ENCODE measurements around the gene RHBDD3.
A peak's percentile ranks its signal among the peaks of the same experiment; 100 is the strongest.
"Not testable (repeated sequence)": the region's sequence is repeated elsewhere in the genome, so short reads cannot be mapped to it uniquely, and the experiment has no call there.

Gene RHBDD3

GRCh38 chr22:29256606-29257325 is 11.0 kb downstream of the RHBDD3 start:
- Mint-ChIP-seq H3K9me3 (no peaks in the 10 kb centered on the region), H3K27me3 (peaks cover 15 to 27% of the 10 kb centered on the region in 2 donors), H3K4me3 (no peak overlapping the region), H3K27ac (no peak overlapping the region), H3K4me1 (peaks cover 0 to 5% of the 10 kb centered on the region in 2 donors), H3K36me3 (peaks cover 9 to 14% of the 10 kb centered on the region in 2 donors)
- DNase-seq (no peak), ATAC-seq (replicated peaks) (no peak)

GRCh38 chr22:29255064-29255621 is 12.6 kb downstream of the RHBDD3 start:
- ATAC-seq (replicated peaks) (no peak), DNase-seq (no peak)
- Mint-ChIP-seq H3K27me3 (peaks cover 15 to 27% of the 10 kb centered on the region in 2 donors), H3K36me3 (peaks cover 7 to 9% of the 10 kb centered on the region in 2 donors), H3K27ac (no peak overlapping the region), H3K9me3 (no peaks in the 10 kb centered on the region), H3K4me3 (no peak overlapping the region), H3K4me1 (peaks cover 0 to 5% of the 10 kb centered on the region in 2 donors)

- peaks cover 0 to 5% of the 10 kb centered on the region in 2 donors for H3K4me1 Mint-ChIP-seq
- H3K27ac Mint-ChIP-seq, result no peak overlapping the region
- no peak for ATAC-seq (replicated peaks)
Observed at GRCh38 chr22:29254286-29254660, 13.5 kb downstream of the RHBDD3 start.

GRCh38 chr22:29253561-29254285 is 14.1 kb downstream of the RHBDD3 start:
- Mint-ChIP-seq H3K36me3 (no peaks in the 10 kb centered on the region), H3K4me1 (peaks cover 0 to 5% of the 10 kb centered on the region in 2 donors), H3K9me3 (no peaks in the 10 kb centered on the region), H3K27ac (no peak overlapping the region), H3K27me3 (peaks cover 15 to 27% of the 10 kb centered on the region in 2 donors), H3K4me3 (no peak overlapping the region)
- ATAC-seq (replicated peaks) (no peak), DNase-seq (no peak)

More at GRCh38 chr22:29254286-29254660, 13.5 kb downstream of the RHBDD3 start:
- no peak for DNase-seq
- no peaks in the 10 kb centered on the region for H3K9me3 Mint-ChIP-seq
- H3K36me3 Mint-ChIP-seq, result peaks cover 0 to under 1% of the 10 kb centered on the region in 2 donors
- H3K4me3 Mint-ChIP-seq, result no peak overlapping the region
- peaks cover 15 to 27% of the 10 kb centered on the region in 2 donors for H3K27me3 Mint-ChIP-seq

DNA sequence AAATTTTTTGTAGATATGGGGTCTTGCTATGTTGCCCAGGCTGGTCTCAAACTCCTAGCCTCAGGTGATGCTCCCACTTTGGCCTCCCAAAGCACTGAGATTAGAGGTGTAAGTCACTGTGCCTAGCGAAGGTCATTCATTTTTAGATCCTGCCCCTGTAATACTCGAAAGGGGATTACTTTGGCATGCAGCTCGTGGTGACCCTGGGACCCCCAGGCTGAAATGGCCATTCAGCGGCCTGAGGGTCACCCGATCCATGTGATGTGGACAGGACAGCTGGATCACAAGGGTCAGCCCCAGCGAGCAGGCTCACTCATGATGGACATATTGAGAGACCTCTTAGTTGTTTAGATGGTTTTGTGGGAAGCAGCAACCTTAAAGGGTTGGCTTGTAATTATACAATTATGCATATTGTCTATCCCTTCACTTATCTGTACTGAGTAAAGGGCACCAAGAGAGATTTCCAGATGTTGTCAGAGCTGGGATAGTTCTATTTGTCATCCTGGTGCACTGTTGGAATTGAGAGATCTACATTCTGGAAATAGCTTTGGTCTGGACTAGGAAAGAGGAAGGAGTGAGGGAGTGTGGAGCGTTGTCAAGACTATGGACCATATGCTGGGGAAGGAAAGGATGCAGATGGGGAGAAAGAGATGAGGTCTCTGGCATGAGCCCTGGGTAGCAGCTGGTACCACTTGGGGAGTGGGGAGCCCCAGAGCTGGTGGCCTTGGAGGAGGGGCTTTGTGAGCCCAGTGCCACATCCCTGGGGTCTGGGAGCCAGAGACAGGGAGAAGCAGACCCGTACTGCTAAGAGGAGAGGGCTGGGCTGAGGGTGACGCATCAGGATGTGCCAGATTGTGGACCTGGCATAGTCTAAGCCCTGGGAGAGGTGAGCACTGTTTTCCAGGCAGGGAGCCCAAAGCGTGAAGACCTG is 15.5 kb downstream of the RHBDD3 start:
- Mint-ChIP-seq H3K27ac (no peak overlapping the region), H3K4me1 (no peaks in the 10 kb centered on the region)

DNA sequence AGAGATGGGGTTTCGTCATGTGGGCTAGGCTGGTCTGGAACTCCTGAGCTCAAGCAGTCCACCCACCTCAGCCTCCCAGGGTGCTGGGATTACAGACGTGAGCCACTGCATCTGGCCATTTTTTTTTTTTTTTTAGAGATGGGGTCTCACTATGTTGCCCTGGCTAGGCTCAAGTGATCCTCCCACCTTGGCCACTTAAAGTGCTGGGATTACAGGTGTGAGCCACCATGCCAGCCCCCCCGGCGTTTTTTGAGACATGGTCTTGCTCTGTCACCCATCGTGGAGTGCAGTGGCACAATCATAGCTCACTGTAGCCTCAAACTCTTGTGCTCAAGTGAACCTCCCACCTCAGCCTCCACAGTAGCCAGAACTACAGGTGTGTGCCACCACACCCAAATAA is 16.5 kb downstream of the RHBDD3 start:
- Mint-ChIP-seq H3K9me3 (no peaks in the 10 kb centered on the region), H3K36me3 (no peaks in the 10 kb centered on the region), H3K4me1 (no peaks in the 10 kb centered on the region), H3K4me3 (no peak overlapping the region), H3K27ac (no peak overlapping the region), H3K27me3 (peaks cover 15 to 30% of the 10 kb centered on the region in 2 donors)
- ATAC-seq (replicated peaks), result no peak
- DNase-seq, result no peak

More for the DNA sequence above, 15.5 kb downstream of the RHBDD3 start:
- ATAC-seq (replicated peaks) (no peak), DNase-seq (no peak)
- Mint-ChIP-seq H3K4me3 (no peak overlapping the region), H3K27me3 (peaks cover 15 to 27% of the 10 kb centered on the region in 2 donors), H3K36me3 (no peaks in the 10 kb centered on the region), H3K9me3 (no peaks in the 10 kb centered on the region)

DNA sequence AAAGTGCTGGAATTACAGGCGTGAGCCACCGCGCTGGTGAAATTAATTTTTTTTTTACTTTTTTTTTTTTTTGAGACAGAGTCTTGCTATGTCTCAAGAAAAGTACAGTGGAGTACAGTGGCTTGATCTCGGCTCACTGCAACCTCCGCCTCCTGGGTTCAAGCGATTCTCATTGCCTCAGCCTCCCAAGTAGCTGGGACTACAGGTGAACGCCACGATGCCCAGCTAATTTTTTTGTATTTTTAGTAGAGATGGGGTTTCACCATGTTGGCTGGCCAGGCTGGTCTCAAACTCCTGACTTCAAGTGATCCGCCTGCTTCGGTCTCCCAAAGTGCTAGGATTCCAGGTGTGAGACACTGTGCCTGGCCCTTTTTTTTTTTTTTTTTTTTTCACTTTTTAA is 19.9 kb downstream of the RHBDD3 start:
- Mint-ChIP-seq H3K9me3 (peaks cover 5 to 11% of the 10 kb centered on the region in 2 donors), H3K36me3 (peaks cover 6 to 11% of the 10 kb centered on the region in 2 donors), H3K27me3 (peaks cover 29 to 48% of the 10 kb centered on the region in 2 donors)
- H3K27ac Mint-ChIP-seq; ATAC-seq (replicated peaks); DNase-seq; H3K4me3 Mint-ChIP-seq; H3K4me1 Mint-ChIP-seq: not testable (repeated sequence)

- H3K9me3 Mint-ChIP-seq, result peaks cover 5 to 16% of the 10 kb centered on the region in 2 donors
- peaks cover 2 to 5% of the 10 kb centered on the region in 2 donors for H3K4me1 Mint-ChIP-seq
- ATAC-seq (replicated peaks), result peak; percentile 93
- H3K27ac Mint-ChIP-seq, result no peak overlapping the region
- H3K4me3 Mint-ChIP-seq, result no peak overlapping the region
- H3K36me3 Mint-ChIP-seq, result peaks cover 6 to 14% of the 10 kb centered on the region in 2 donors
- peak; percentile 58 for DNase-seq
- H3K27me3 Mint-ChIP-seq, result peaks cover 31 to 48% of the 10 kb centered on the region in 2 donors
Observed at GRCh38 chr22:29245626-29246385, 22.0 kb downstream of the RHBDD3 start.

- peaks cover 6 to 15% of the 10 kb centered on the region in 2 donors for H3K36me3 Mint-ChIP-seq
- ATAC-seq (replicated peaks) (no peak), DNase-seq (no peak)
- no peak overlapping the region for H3K4me3 Mint-ChIP-seq
- H3K9me3 Mint-ChIP-seq, result peaks cover 10 to 18% of the 10 kb centered on the region in 2 donors
- peaks cover 33 to 56% of the 10 kb centered on the region in 2 donors for H3K27me3 Mint-ChIP-seq
- H3K4me1 Mint-ChIP-seq, result peaks cover 2 to 5% of the 10 kb centered on the region in 2 donors
- H3K27ac Mint-ChIP-seq, result no peak overlapping the region
Observed at GRCh38 chr22:29244785-29245625, 22.8 kb downstream of the RHBDD3 start.

DNA sequence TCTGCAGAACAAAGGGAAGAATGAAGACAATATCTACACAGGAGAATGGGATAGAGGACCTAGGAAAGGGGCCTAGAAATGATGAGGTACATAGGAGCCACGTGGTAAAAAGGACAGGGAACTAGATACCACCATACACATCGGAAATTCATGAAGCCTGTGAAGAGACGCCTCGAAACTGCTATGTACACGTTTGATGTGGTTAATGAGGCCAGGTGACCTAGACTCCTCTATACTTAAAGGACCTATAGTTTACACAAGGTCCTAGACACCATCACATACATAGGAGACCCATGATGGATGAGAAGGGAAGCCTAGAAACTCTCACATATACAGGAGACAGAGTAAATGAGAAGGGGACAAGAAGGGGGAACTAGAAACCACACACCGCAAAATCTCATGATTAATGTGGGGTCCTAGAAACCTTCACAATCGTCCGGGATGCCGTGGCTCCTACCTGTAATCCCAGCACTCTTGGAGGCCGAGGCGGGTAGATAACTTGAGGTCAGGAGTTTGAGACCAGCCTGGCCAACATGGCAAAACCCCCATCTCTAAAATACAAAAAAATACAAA is 23.8 kb downstream of the RHBDD3 start:
- Mint-ChIP-seq H3K4me1 (peaks cover 2 to 5% of the 10 kb centered on the region in 2 donors), H3K9me3 (peaks cover 15 to 25% of the 10 kb centered on the region in 2 donors), H3K27me3 (peaks cover 39 to 64% of the 10 kb centered on the region in 2 donors), H3K36me3 (peaks cover 9 to 21% of the 10 kb centered on the region in 2 donors), H3K27ac (no peak overlapping the region), H3K4me3 (no peak overlapping the region)
- no peak for DNase-seq
- no peak for ATAC-seq (replicated peaks)

DNA sequence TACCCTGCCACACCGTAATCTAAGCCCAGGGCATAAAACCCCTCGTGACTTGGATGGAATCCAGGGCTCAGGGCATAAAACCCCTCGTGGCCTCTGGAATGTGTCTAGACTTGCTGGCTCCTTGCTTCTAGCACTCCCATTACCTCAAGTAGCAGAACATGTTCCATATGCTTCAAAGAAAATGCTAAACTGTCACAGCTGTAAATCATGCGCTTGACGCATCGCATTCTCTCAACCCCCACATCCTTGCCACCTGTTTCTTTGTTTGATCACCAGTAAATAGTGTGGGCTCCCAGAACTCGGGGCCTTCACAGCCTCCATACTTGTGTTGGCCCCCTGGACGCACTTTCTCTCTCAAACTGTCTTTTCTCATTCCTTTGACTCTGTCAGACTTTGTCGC is 27.3 kb downstream of the RHBDD3 start:
- not testable (repeated sequence) for H3K27ac Mint-ChIP-seq; H3K4me3 Mint-ChIP-seq; DNase-seq; H3K4me1 Mint-ChIP-seq; ATAC-seq (replicated peaks)
- Mint-ChIP-seq H3K9me3 (peaks cover 15 to 29% of the 10 kb centered on the region in 2 donors), H3K36me3 (peaks cover 9 to 25% of the 10 kb centered on the region in 2 donors), H3K27me3 (peaks cover 42 to 53% of the 10 kb centered on the region in 2 donors)

- ATAC-seq (replicated peaks), result no peak
- Mint-ChIP-seq H3K27ac (no peak overlapping the region), H3K4me1 (no peaks in the 10 kb centered on the region), H3K27me3 (peaks cover 17 to 49% of the 10 kb centered on the region in 2 donors), H3K9me3 (peaks cover 5 to 6% of the 10 kb centered on the region in 2 donors), H3K36me3 (peaks cover 0 to 4% of the 10 kb centered on the region in 2 donors), H3K4me3 (no peak overlapping the region)
- no peak for DNase-seq
Observed at GRCh38 chr22:29233277-29233877, 34.4 kb downstream of the RHBDD3 start.

Data from stimulated activated naive B cell treated with anti-CD40 and anti-IgM and Interleukin-4, amounts not matched to agents 10 μg/mL and 1 μg/mL and 100 μg/mL, for 72 hours (primary cell).